NCI-H82 treated with DMSO at 0.1 percent for 48 hours (cell line): ENCODE results near the gene FABP1.

Experiments
- DNase-seq: peaks from one replicate; lab custom pipeline; 2025; ENCODE audit not compliant: unreplicated experiment; lab: John Stamatoyannopoulos, UW

Gene FABP1

GRCh38 chr2:88139203-88139702 lies 11.4 kb upstream of the FABP1 start:
- DNase-seq: no peak

- no peak for DNase-seq
These were observed 10.0 kb upstream of the FABP1 start for GRCh38 chr2:88137833-88138232.

- no peak for DNase-seq
These were observed 9.0 kb upstream of the FABP1 start for GRCh38 chr2:88136817-88137216.

GRCh38 chr2:88133875-88134274 lies 6.0 kb upstream of the FABP1 start:
- no peak for DNase-seq

- no peak for DNase-seq
These were observed 4.1 kb upstream of the FABP1 start for GRCh38 chr2:88131999-88132368.

DNA sequence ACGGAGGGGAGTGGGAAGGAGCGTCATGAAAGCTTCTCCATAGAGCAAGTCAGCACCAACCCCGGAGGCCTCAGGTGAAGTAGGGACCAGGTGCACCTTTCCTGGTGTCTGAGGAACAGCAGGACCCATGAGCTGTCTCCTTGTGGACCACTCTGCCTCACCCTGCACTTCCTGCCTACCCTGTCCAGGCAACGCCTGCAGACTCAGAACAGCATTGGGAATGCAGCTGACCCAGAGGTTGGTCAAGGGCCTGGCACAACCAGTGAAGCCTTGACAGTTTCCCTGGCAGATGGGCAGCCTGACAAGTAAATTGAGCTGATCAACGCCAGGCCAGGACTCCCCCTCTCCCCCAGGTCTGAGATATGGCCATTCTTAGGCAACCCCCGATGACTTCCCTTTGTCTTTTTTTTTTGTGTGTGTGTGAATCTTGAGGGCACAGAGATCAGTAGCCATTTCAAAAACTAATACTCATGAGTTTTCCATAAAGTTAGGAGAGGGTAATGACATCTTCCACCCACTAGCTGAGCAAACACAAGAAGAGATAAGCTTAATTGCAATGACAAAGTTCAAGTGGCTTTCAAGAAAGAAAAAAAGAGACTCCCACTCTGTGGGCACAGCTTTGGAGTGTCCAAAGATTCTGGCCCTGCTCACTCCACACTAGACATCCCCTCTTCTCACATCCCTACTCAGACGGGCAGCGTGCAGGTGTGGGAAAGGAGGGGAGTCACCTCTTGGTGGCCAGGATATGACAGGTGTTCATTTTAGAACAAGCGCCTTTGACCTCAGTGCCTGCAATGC lies 3.5 kb upstream of the FABP1 start:
- no peak for DNase-seq

GRCh38 chr2:88129313-88129959 lies 1.6 kb upstream of the FABP1 start:
- no peak for DNase-seq

DNA sequence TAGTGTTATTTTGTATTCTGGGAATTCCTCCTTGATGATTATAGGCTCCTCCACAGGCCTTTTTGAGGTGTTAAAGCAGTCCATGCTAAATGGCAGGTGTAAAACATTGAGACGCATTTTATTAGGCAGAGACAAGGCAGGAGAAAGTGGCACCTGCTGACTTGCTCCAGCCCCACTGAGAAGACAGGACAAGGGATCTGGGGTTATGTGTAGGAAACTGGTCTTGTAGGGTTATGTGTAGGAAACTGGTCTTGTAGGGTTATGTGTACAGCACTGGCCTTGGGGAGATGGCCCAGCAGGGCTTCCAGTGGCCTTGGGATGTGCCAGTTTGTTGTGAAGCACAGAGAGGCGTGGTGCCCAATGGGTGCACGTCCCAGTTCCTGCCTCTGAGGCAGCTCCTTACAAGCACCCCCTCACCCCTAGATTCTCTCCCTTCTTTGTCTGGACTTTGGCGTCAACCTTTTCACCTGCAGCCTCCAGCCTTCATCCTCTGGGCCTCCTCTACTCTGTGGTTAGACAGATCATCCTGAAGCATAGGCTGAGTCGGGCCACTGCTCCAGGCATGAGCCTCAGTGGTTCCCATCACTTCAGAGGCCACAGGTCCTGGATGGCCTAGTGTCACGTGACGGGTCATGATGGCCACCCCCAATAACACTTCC lies 921 bp upstream of the FABP1 start:
- DNase-seq: no peak

DNA sequence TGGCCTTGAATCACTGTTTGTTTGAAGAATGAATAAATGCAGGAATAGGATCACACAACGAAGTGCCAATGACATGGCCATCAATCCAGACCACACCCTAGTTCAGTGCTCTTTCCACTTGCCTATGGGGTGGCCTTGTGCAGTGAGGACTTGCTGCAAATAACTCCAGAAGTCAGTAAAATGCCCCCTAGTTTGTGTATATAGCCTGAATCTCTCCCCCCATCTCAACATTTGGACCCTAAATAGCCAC lies 299 bp downstream of the FABP1 start:
- no peak for DNase-seq

GRCh38 chr2:88126772-88127637 lies 857 bp downstream of the FABP1 start:
- no peak for DNase-seq

- DNase-seq: no peak
These were observed 1.7 kb downstream of the FABP1 start for GRCh38 chr2:88125924-88126771.

DNA sequence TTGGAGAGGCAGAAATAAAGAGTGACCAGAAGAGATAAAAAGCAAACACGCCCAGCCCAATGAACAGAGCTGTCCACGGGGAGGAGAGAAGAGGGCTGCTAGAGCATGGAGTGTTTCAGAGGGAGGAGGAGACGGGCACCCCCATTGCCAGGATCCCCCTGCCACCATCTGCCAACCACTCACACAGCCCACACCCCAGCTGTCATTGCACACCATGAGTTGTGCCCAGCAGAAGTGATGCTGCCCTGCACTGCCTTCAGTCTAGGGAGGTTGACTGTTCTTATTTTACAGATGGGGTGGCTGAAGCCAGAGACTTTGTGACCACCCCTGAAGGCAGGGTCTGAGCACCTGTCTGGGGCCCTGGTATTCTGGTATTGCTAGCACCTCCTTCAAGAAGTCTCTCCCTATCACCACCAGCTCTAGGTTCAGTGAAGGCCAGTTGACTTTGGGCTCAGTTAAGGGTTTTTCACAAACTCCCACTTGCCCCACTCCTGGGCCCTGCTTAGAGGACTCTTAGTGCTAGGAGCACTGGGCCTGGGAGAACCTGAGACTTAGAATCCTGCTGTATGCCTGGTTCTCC lies 2.4 kb downstream of the FABP1 start:
- no peak for DNase-seq

- no peak for DNase-seq
These were observed 3.6 kb downstream of the FABP1 start for GRCh38 chr2:88123975-88124917.

DNA sequence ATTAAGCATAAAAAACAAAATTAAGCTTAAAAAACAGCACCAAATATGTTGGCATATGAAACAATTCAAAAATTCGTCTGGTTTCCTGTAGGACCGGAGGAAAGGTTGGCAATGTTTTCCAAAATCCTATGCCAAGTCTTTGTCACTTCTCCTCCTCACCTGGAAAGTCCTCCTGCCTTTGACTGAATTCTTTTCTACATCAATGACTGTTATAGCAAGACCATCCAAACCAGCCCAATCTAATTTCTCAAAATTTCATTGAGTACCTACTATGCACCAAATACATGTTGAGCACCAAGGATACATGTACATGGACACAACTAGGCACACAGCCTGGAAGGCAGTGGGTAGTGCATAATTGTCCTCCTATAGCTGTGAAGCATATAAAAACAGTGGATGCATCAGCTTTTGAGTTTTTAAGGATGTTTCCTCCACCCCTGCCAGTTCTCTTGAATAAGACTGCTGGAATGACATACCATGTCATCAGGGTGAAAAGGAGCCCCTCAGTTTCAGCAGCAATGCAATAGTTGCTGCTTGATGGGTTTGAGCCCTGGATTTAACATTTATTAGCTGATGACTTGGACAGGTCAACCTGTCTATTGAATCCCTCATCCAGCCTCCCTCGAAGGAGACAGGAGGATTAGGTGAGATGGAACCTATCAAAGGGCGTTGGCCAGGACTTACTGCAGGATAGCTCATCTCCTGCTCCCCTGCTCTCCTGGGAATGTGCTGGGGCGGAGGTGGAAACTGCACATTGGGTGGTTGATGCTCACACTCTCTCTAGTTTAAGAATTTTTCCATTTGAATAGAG lies 4.5 kb downstream of the FABP1 start:
- no peak for DNase-seq

- no peak for DNase-seq
These were observed 5.5 kb downstream of the FABP1 start for GRCh38 chr2:88122141-88122884.

GRCh38 chr2:88121678-88122077 lies 6.2 kb downstream of the FABP1 start:
- DNase-seq: no peak

- DNase-seq: no peak
These were observed 9.9 kb downstream of the FABP1 start for GRCh38 chr2:88117973-88118372.
